Stimulated activated CD4-positive, alpha-beta T cell treated with anti-CD3 and anti-CD28 coated beads, Interleukin-1b, Interleukin-23, amount 100 ng/mL, for 48 hours (primary cell): Measurements from ENCODE around the gene POLE.

Experiments used
- DNase-seq: peaks from one replicate; pipeline ENCODE4 v3.0.0-alpha.2; 2020

The POLE gene

GRCh38 chr12:132648616-132649225 lies 38.4 kb downstream of the POLE start:
- no peak for DNase-seq

GRCh38 chr12:132647858-132648257 lies 39.3 kb downstream of the POLE start:
- DNase-seq, result no peak

- no peak for DNase-seq
Measured at GRCh38 chr12:132646850-132647249, 40.3 kb downstream of the POLE start.

- DNase-seq, result no peak
Measured at GRCh38 chr12:132642846-132643835, 44.0 kb downstream of the POLE start.

GRCh38 chr12:132641811-132642650 lies 45.1 kb downstream of the POLE start:
- DNase-seq, result no peak

GRCh38 chr12:132640936-132641335 lies 46.2 kb downstream of the POLE start:
- no peak for DNase-seq

GRCh38 chr12:132639956-132640520 lies 47.1 kb downstream of the POLE start:
- no peak for DNase-seq

- no peak for DNase-seq
Measured at GRCh38 chr12:132638541-132639408, 48.4 kb downstream of the POLE start.

- no peak for DNase-seq
Measured at GRCh38 chr12:132637811-132638210, 49.3 kb downstream of the POLE start.

- no peak for DNase-seq
Measured at GRCh38 chr12:132635076-132635955, 51.8 kb downstream of the POLE start.

- no peak for DNase-seq
Measured at GRCh38 chr12:132634411-132634990, 52.6 kb downstream of the POLE start.

GRCh38 chr12:132633901-132634300 lies 53.2 kb downstream of the POLE start:
- no peak for DNase-seq

GRCh38 chr12:132633398-132633797 lies 53.7 kb downstream of the POLE start:
- no peak for DNase-seq

GRCh38 chr12:132632521-132633228 lies 54.5 kb downstream of the POLE start:
- DNase-seq, result no peak

- no peak for DNase-seq
Measured at GRCh38 chr12:132631666-132632065, 55.5 kb downstream of the POLE start.

- DNase-seq, result no peak
Measured at GRCh38 chr12:132630672-132631071, 56.5 kb downstream of the POLE start.

- no peak for DNase-seq
Measured at GRCh38 chr12:132629330-132629729, 57.8 kb downstream of the POLE start.

GRCh38 chr12:132625731-132626430 lies 61.3 kb downstream of the POLE start:
- no peak for DNase-seq
